ENCODE results near the gene VBP1.
"Not testable (repeated sequence)": the region's sequence is repeated elsewhere in the genome, so short reads cannot be mapped to it uniquely, and the experiment has no call there.

VBP1 gene

GRCh38 chrX:155266439-155266838 is 50.2 kb downstream of the VBP1 start:
- no peak for DNase-seq

GRCh38 chrX:155267995-155268394 is 51.7 kb downstream of the VBP1 start:
- not testable (repeated sequence) for DNase-seq

- no peak for DNase-seq
Measured at GRCh38 chrX:155270969-155271368, 54.7 kb downstream of the VBP1 start.

- no peak for DNase-seq
Measured at GRCh38 chrX:155279873-155280272, 63.6 kb downstream of the VBP1 start.
